HepG2 (cell line): ENCODE data around the gene COPB2. TPM values are rescaled to one million over a fixed set of nuclear protein-coding genes. Genes with fewer than 3 reads are reported as not detected.

ENCODE experiments used
- ATAC-seq: fragments of 200-7000 bp; cut with Tn5 transposase; 3 replicates; pipeline ENCODE4 v1.9.1; 2020; ENCODE audit warnings: mild to moderate bottlenecking, moderate library complexity
- BruUV-seq: library from RNA; stranded (reverse); fragments of 400-500 nt; replicated peaks from 2 replicates; lab custom pipeline; 2021; lab: Mats Ljungman, UMichigan
- CTCF ChIA-PET: fragments of 300-600 bp; formaldehyde crosslinking; extraction: SDS; loops from one replicate; lab custom pipeline; 2021; ENCODE audit warnings: low total read pairs, inconsistent platforms, low intra/inter-chr PET ratio; lab: Yijun Ruan, JAX
- POLR2A ChIA-PET: fragments of 350-600 bp; sonication (Branson Sonifier 250); formaldehyde crosslinking; loops from one replicate; lab custom pipeline; 2020; ENCODE audit warnings: antibody characterized with exemption, inconsistent platforms; lab: Yijun Ruan, JAX
- DNase-seq: peaks from one replicate; pipeline ENCODE4 v3.0.0-alpha.2; 2015; ENCODE audit warnings: low spot score
- FAIRE-seq: peaks from 3 replicates; lab custom pipeline; 2011; peaks lifted over from hg19 to GRCh38; lab: Jason Lieb, UNC
- H2AFZ ChIP-seq: one replicate; pipeline ENCODE4 v1.6.1; 2011; ENCODE audit warnings: low read length, inconsistent platforms
- H3K27ac ChIP-seq: fragments of 300-600 bp; 3 replicates; pipeline ENCODE4 v1.8.0; 2011; ENCODE audit warnings: mixed run types, mild to moderate bottlenecking, mixed read lengths, low read length, inconsistent platforms; ENCODE audit not compliant: insufficient read depth; ENCODE audit errors: extremely low read length
- H3K27me3 ChIP-seq, 2 experiments: fragments of 200-600 bp in 1 of 2; 2 replicates in 1 of 2; 3 replicates in 1 of 2; pipeline versions ENCODE4 v1.6.0 to v1.8.0; 2011; ENCODE audit warnings: low read length in 2 of 2, mild to moderate bottlenecking in 2 of 2, moderate library complexity in 2 of 2, inconsistent platforms in 1 of 2; ENCODE audit not compliant: insufficient read depth in 2 of 2, control insufficient read depth in 1 of 2
- H3K36me3 ChIP-seq, 2 experiments: fragments of 200-600 bp in 1 of 2; replicated peaks in 1 of 2; 2 replicates in 1 of 2; 3 replicates in 1 of 2; pipeline versions ENCODE4 v1.5.1 to v1.8.0; 2011; ENCODE audit warnings: low read length in 2 of 2, inconsistent platforms in 1 of 2; ENCODE audit not compliant: insufficient read depth in 2 of 2, control insufficient read depth in 1 of 2
- H3K4me1 ChIP-seq: 2 replicates; pipeline ENCODE4 v1.5.1; 2012; ENCODE audit warnings: low read length, inconsistent platforms; ENCODE audit not compliant: insufficient read depth
- H3K4me2 ChIP-seq: 2 replicates; pipeline ENCODE4 v1.6.0; 2011; ENCODE audit warnings: low read depth, low read length, inconsistent platforms
- H3K4me3 ChIP-seq, 3 experiments: fragments of 200-600 bp in 1 of 3; sonication (generic), shearing (Covaris generic) in 1 of 3; replicated peaks in 1 of 3; 2 replicates each; pipeline ENCODE4 v1.5.1; 2011 to 2016; ENCODE audit warnings: low read length in 3 of 3, inconsistent platforms in 2 of 3, low read depth in 2 of 3, mild to moderate bottlenecking in 2 of 3, control low read depth in 1 of 3, mixed read lengths in 1 of 3; ENCODE audit not compliant: insufficient read depth in 1 of 3
- H3K79me2 ChIP-seq: one replicate; pipeline ENCODE4 v1.6.1; 2011; ENCODE audit warnings: low read length, inconsistent platforms; ENCODE audit not compliant: insufficient read depth
- H3K9ac ChIP-seq: 2 replicates; pipeline ENCODE4 v1.6.0; 2011; ENCODE audit warnings: mild to moderate bottlenecking, low read depth, low read length, inconsistent platforms; ENCODE audit not compliant: insufficient read depth
- H3K9me3 ChIP-seq: 2 replicates; pipeline ENCODE4 v1.5.1; 2012; ENCODE audit warnings: mild to moderate bottlenecking, low read length
- H4K20me1 ChIP-seq: 2 replicates; pipeline ENCODE4 v1.6.0; 2011; ENCODE audit warnings: inconsistent platforms, mild to moderate bottlenecking, low read length, moderate library complexity; ENCODE audit not compliant: insufficient read depth
- EHMT2 ChIP-seq: fragments of 200-600 bp; sonication (generic); IDR thresholded peaks from 2 replicates; pipeline ENCODE4 v1.7.0; 2017; ENCODE audit warnings: antibody characterized with exemption, low read depth, low read length, borderline replicate concordance
- ELF4 ChIP-seq: sonication (generic); formaldehyde crosslinking; IDR thresholded peaks from 2 replicates; pipeline ENCODE4 v1.5.0; 2020; ENCODE audit warnings: missing genetic modification reagents, mild to moderate bottlenecking, moderate library complexity, borderline replicate concordance
- HMGXB4 ChIP-seq, 2 experiments: sonication (generic) in 1 of 2; formaldehyde crosslinking in 1 of 2; IDR thresholded peaks; 2 replicates each; pipeline versions ENCODE4 v1.4.0 to v1.6.1; 2018 to 2020; ENCODE audit warnings: missing genetic modification reagents in 2 of 2, borderline replicate concordance in 1 of 2, low read depth in 1 of 2, mild to moderate bottlenecking in 1 of 2, missing biosample characterization in 1 of 2
- POLR2G ChIP-seq: fragments of 200-400 bp; formaldehyde crosslinking; IDR thresholded peaks from 2 replicates; pipeline ENCODE4 v1.6.1; 2018; ENCODE audit warnings: mild to moderate bottlenecking, low read depth, low read length, moderate library complexity
- RBM22 ChIP-seq: fragments of 200-400 bp; formaldehyde crosslinking; optimal IDR thresholded peaks from 2 replicates; pipeline ENCODE3; 2017; ENCODE audit warnings: mild to moderate bottlenecking, low read length, moderate library complexity
- SAFB2 ChIP-seq: sonication (generic); formaldehyde crosslinking; IDR thresholded peaks from 2 replicates; pipeline ENCODE4 v1.5.1; 2020; ENCODE audit warnings: missing genetic modification reagents, low read depth, mild to moderate bottlenecking, borderline replicate concordance
- SMC3 ChIP-seq: IDR thresholded peaks from 2 replicates; pipeline ENCODE4 v1.6.1; 2011; ENCODE audit warnings: low read length, improper control_type of control experiment
- SNAI1 ChIP-seq: sonication (generic); formaldehyde crosslinking; IDR thresholded peaks from 2 replicates; pipeline ENCODE4 v1.5.0; 2020; ENCODE audit warnings: mild to moderate bottlenecking, missing genetic modification reagents, borderline replicate concordance
- STAG1 ChIP-seq: sonication (generic); formaldehyde crosslinking; IDR thresholded peaks from 2 replicates; pipeline ENCODE4 v1.4.0; 2020; ENCODE audit warnings: missing genetic modification reagents
- THAP11 ChIP-seq: IDR thresholded peaks from 2 replicates; pipeline ENCODE4 v1.6.1; 2016; ENCODE audit warnings: missing biosample characterization, missing genetic modification reagents
- ZFAT ChIP-seq: sonication (generic); formaldehyde crosslinking; conservative IDR thresholded peaks from 2 replicates; pipeline ENCODE4 v1.8.1; 2023; ENCODE audit warnings: missing genetic modification reagents, inconsistent platforms
- ZNF143 ChIP-seq: sonication (generic); formaldehyde crosslinking; IDR thresholded peaks from 2 replicates; pipeline ENCODE4 v1.4.0; 2020; ENCODE audit warnings: missing genetic modification reagents
- ZNF253 ChIP-seq: sonication (generic); formaldehyde crosslinking; IDR thresholded peaks from 2 replicates; pipeline ENCODE4 v1.8.0; 2022; ENCODE audit warnings: mild to moderate bottlenecking, missing genetic modification reagents, borderline replicate concordance
- ZNF678 ChIP-seq: sonication (generic); formaldehyde crosslinking; IDR thresholded peaks from 2 replicates; pipeline ENCODE4 v1.4.0; 2020; ENCODE audit warnings: mild to moderate bottlenecking, missing genetic modification reagents
- ZNF740 ChIP-seq: sonication (generic); formaldehyde crosslinking; IDR thresholded peaks from 2 replicates; pipeline ENCODE4 v1.4.0; 2020; ENCODE audit warnings: missing genetic modification reagents
- ZNF790 ChIP-seq: sonication (generic); formaldehyde crosslinking; IDR thresholded peaks from 2 replicates; pipeline ENCODE4 v1.8.0; 2022; ENCODE audit warnings: missing genetic modification reagents, mild to moderate bottlenecking, borderline replicate concordance
- WGBS: methylation state at CpG from one replicate; pipeline ENCODE4 v1.1.6; 2017; ENCODE audit warnings: low lambda C conversion rate; 5-methylcytosine and 5-hydroxymethylcytosine counted together
- in situ Hi-C: cut with HindIII; loops from 2 replicates; pipeline ENCODE4 v1.10.0; 2017; ENCODE audit warnings: low pct_unique_long_range_greater_than_20kb; ENCODE audit not compliant: extremely low pct_ligation_motif_present
- intact Hi-C: fragments of 100-400 bp; cut with micrococcal nuclease; formaldehyde crosslinking; loops from one replicate; pipeline ENCODE4 v1.10.0; 2022; ENCODE audit not compliant: unreplicated experiment
- polyA plus RNA-seq, 8 experiments: library from polyadenylated mRNA; depleted of rRNA in 3 of 8; stranded (reverse) in 7 of 8; unstranded in 1 of 8; fragments of >200 nt; fragmentation: Illumina TruSeq in 4 of 8; extraction: Trizol in 4 of 8; gene quantifications; 2 replicates each; pipeline versions ENCODE4 v1.2.1 to v1.2.3, GENCODE V29; 2011 to 2016; ENCODE audit warnings: low read depth in 4 of 8, missing spikeins in 1 of 8, mixed read lengths in 1 of 8; ENCODE audit not compliant: insufficient read depth in 1 of 8
- total RNA-seq, 5 experiments: library from RNA; depleted of rRNA; stranded (reverse); fragments of >200 nt; fragmentation: Illumina TruSeq; extraction: Trizol; gene quantifications; 2 replicates each; pipeline ENCODE4 v1.2.3, GENCODE V29; 2016; ENCODE audit warnings: low read depth in 1 of 5

Gene COPB2
- total and polyA plus RNA-seq, 2 of the 13 experiments (the other 11 are each of a cell fraction or from before 2014, with no cell fraction given): 83.3 to 217 TPM

GRCh38 chr3:139354661-139355060, 34.8 kb downstream of the COPB2 start:
- no peak overlapping the region for H3K4me2 ChIP-seq
- no peak overlapping the region for H2AFZ ChIP-seq
- no peak overlapping the region for H3K4me3 ChIP-seq
- H3K9ac ChIP-seq: no peak overlapping the region
- no peaks in the 10 kb centered on the region for H3K4me1 ChIP-seq
- intact Hi-C loops (no loop called here), in situ Hi-C loops (loop anchor here (25.0 kb wide), 1 partner anchor 667 kb away; no protein-coding TSS in a partner anchor)
- H3K27ac ChIP-seq: no peak overlapping the region
- POLR2A ChIA-PET: interaction anchor here (2.1 to 2.4 kb wide), 2 partner anchors 10 to 35 kb away, joined by 9 to 16 read pairs; partner anchors contain the start of genes COPB2 and MRPS22
- BruUV-seq: no TSS peak
- H4K20me1 ChIP-seq: peaks cover 6% of the 10 kb centered on the region; the same call in 1 of the 2 replicates
- 96% methylated on average over 4 of the region's 4 CpGs for WGBS
- TF ChIP-seq EHMT2 (no peak), ELF4 (no peak), RBM22 (peak; percentile 49), ZNF790 (CRISPR knock-in tag) (no peak), POLR2G (0 out of 2 replicates have a peak, but pooled peaks have one; percentile 30)
- no peaks in the 10 kb centered on the region for H3K79me2 ChIP-seq
- peaks cover 24 to 88% of the 10 kb centered on the region in 2 experiments for H3K36me3 ChIP-seq
- no peaks in the 10 kb centered on the region for H3K9me3 ChIP-seq
- CTCF ChIA-PET: no interaction called here
- ATAC-seq: no peak; the same call in 2 of the 3 replicates
- FAIRE-seq: no peak
- no peak for DNase-seq
- no peaks in the 10 kb centered on the region for H3K27me3 ChIP-seq

- no peak overlapping the region for H3K4me2 ChIP-seq
- H3K9ac ChIP-seq: no peak overlapping the region
- peak; percentile 97 for ATAC-seq
- WGBS: 58% methylated on average over 3 of the region's 3 CpGs
- intact Hi-C loops (no loop called here), in situ Hi-C loops (loop anchor here (25.0 kb wide), 1 partner anchor 667 kb away; no protein-coding TSS in a partner anchor)
- FAIRE-seq: peak; percentile 71
- no peak overlapping the region for H2AFZ ChIP-seq
- no peaks in the 10 kb centered on the region for H3K4me1 ChIP-seq
- POLR2A ChIA-PET: interaction anchor here (1.2 to 2.4 kb wide), 3 partner anchors 9 to 36 kb away, joined by 4 to 16 read pairs (median 9); partner anchors contain the start of genes COPB2 and MRPS22
- no peaks in the 10 kb centered on the region for H3K79me2 ChIP-seq
- H3K36me3 ChIP-seq: peaks cover 24 to 88% of the 10 kb centered on the region in 2 experiments
- no peaks in the 10 kb centered on the region for H3K27me3 ChIP-seq
- CTCF ChIA-PET: no interaction called here
- DNase-seq: peak; percentile 62
- no peak overlapping the region for H3K27ac ChIP-seq
- peaks cover 4% of the 10 kb centered on the region; the same call in 1 of the 2 replicates for H4K20me1 ChIP-seq
- no TSS peak for BruUV-seq
- no peaks in the 10 kb centered on the region for H3K9me3 ChIP-seq
- no peak overlapping the region for H3K4me3 ChIP-seq
- TF ChIP-seq THAP11 (CRISPR knock-in tag): 0 out of 2 replicates have a peak, but pooled peaks have one; percentile 24
- no peak for TF ChIP-seq ZNF143 (CRISPR knock-in tag)
- no peak for TF ChIP-seq SAFB2 (CRISPR knock-in tag)
- peak in 1 of 2 experiments; percentile 53; a peak in 1 of 4 replicates for TF ChIP-seq HMGXB4 (CRISPR knock-in tag; IDR thresholded peaks at IDR 0.05; ENCODE audit: borderline replicate concordance in 1 of 2, low read depth in 1 of 2)
- TF ChIP-seq ZNF740: no peak
- peak; percentile 39 for TF ChIP-seq SMC3
- peak; percentile 28 for TF ChIP-seq STAG1 (CRISPR knock-in tag)
- no peak for TF ChIP-seq ZFAT (CRISPR knock-in tag)
- no peak for TF ChIP-seq ZNF253 (CRISPR knock-in tag)
- no peak for TF ChIP-seq ZNF678 (CRISPR knock-in tag)
- no peak for TF ChIP-seq SNAI1 (CRISPR knock-in tag)
Measured at GRCh38 chr3:139353920-139354556, 35.4 kb downstream of the COPB2 start.
